Activated gamma-delta T cell treated with Interleukin-2 at 50 U/mL for 16 hours (primary cell): ENCODE data around the gene PIAS1.
"Not testable (repeated sequence)": the region's sequence is repeated elsewhere in the genome, so short reads cannot be mapped to it uniquely, and the experiment has no call there.

ENCODE experiments used
- DNase-seq: peaks from one replicate; pipeline ENCODE4 v3.0.0-alpha.2; 2020

Gene PIAS1

GRCh38 chr15:68205954-68206539 lies 151.9 kb downstream of the PIAS1 start:
- no peak for DNase-seq

- DNase-seq = no peak
Observed at GRCh38 chr15:68206711-68207151, 152.6 kb downstream of the PIAS1 start.

- DNase-seq = no peak
Observed at GRCh38 chr15:68207176-68207935, 153.2 kb downstream of the PIAS1 start.

GRCh38 chr15:68208136-68208535 lies 154.0 kb downstream of the PIAS1 start:
- no peak for DNase-seq

GRCh38 chr15:68208636-68209240 lies 154.6 kb downstream of the PIAS1 start:
- no peak for DNase-seq

GRCh38 chr15:68209272-68209671 lies 155.2 kb downstream of the PIAS1 start:
- no peak for DNase-seq

- no peak for DNase-seq
Observed at GRCh38 chr15:68209735-68210408, 155.8 kb downstream of the PIAS1 start.

- DNase-seq = no peak
Observed at GRCh38 chr15:68210409-68210756, 156.3 kb downstream of the PIAS1 start.

- DNase-seq = peak; percentile 41
Observed at GRCh38 chr15:68210821-68211655, 156.9 kb downstream of the PIAS1 start.

- DNase-seq = no peak
Observed at GRCh38 chr15:68211656-68212320, 157.7 kb downstream of the PIAS1 start.

- not testable (repeated sequence) for DNase-seq
Observed at GRCh38 chr15:68213491-68213845, 159.4 kb downstream of the PIAS1 start.

- DNase-seq = no peak
Observed at GRCh38 chr15:68213991-68214837, 160.1 kb downstream of the PIAS1 start.

- DNase-seq = no peak
Observed at GRCh38 chr15:68214838-68215254, 160.7 kb downstream of the PIAS1 start.

- DNase-seq = no peak
Observed at GRCh38 chr15:68217341-68217740, 163.2 kb downstream of the PIAS1 start.

- DNase-seq = no peak
Observed at GRCh38 chr15:68218331-68218730, 164.2 kb downstream of the PIAS1 start.

- no peak for DNase-seq
Observed at GRCh38 chr15:68218847-68219798, 165.0 kb downstream of the PIAS1 start.

- DNase-seq = no peak
Observed at GRCh38 chr15:68220489-68220888, 166.4 kb downstream of the PIAS1 start.

- no peak for DNase-seq
Observed at GRCh38 chr15:68220967-68221366, 166.9 kb downstream of the PIAS1 start.

- not testable (repeated sequence) for DNase-seq
Observed at GRCh38 chr15:68221530-68222431, 167.7 kb downstream of the PIAS1 start.
